GM23338 (cell line): ENCODE results near the gene FBXO45. TPM values are rescaled to one million over a fixed set of nuclear protein-coding genes. Genes with fewer than 3 reads are reported as not detected.
"Not testable (repeated sequence)": the region's sequence is repeated elsewhere in the genome, so short reads cannot be mapped to it uniquely, and the experiment has no call there.

Source experiments
- ATAC-seq: fragments of 200-7000 bp; cut with Tn5 transposase; 3 replicates; pipeline ENCODE4 v1.9.1; 2020
- DNase-seq: peaks from one replicate; pipeline ENCODE4 v3.0.0-alpha.2; 2015; ENCODE audit warnings: low spot score
- H2AFZ ChIP-seq: fragments of 200-600 bp; sonication (generic); 2 replicates; pipeline ENCODE4 v1.8.0; 2016; ENCODE audit warnings: antibody characterized with exemption, mild to moderate bottlenecking, moderate library complexity
- H3F3A ChIP-seq: fragments of 200-600 bp; sonication (generic); replicated peaks from 2 replicates; pipeline ENCODE4 v1.8.0; 2017; ENCODE audit warnings: antibody characterized with exemption, mixed run types, low read depth
- H3K27ac ChIP-seq: fragments of 200-600 bp; sonication (generic); 2 replicates; pipeline ENCODE4 v1.6.1; 2016; ENCODE audit warnings: low read depth
- H3K27me3 ChIP-seq: fragments of 200-600 bp; sonication (generic); 2 replicates; pipeline ENCODE4 v1.8.0; 2016; ENCODE audit warnings: mild to moderate bottlenecking, mixed run types, moderate library complexity; ENCODE audit not compliant: insufficient read depth
- H3K36me3 ChIP-seq: fragments of 200-600 bp; sonication (generic); 2 replicates; pipeline ENCODE4 v1.8.0; 2016; ENCODE audit warnings: mild to moderate bottlenecking; ENCODE audit not compliant: insufficient read depth
- H3K4me1 ChIP-seq: fragments of 200-600 bp; sonication (generic); 2 replicates; pipeline ENCODE4 v1.8.0; 2016; ENCODE audit warnings: mild to moderate bottlenecking, moderate library complexity; ENCODE audit not compliant: insufficient read depth
- H3K4me2 ChIP-seq: fragments of 200-600 bp; sonication (generic); 2 replicates; pipeline ENCODE4 v1.7.1; 2017; ENCODE audit warnings: mixed run types
- H3K4me3 ChIP-seq: fragments of 200-600 bp; sonication (generic); 2 replicates; pipeline ENCODE4 v1.6.1; 2016; ENCODE audit warnings: mixed run types
- H3K79me2 ChIP-seq: fragments of 200-600 bp; sonication (generic); replicated peaks from 2 replicates; pipeline ENCODE4 v1.8.0; 2017; ENCODE audit warnings: mild to moderate bottlenecking; ENCODE audit not compliant: insufficient read depth
- H3K9me2 ChIP-seq: fragments of 200-600 bp; sonication (generic); 2 replicates; pipeline ENCODE4 v1.8.0; 2017; ENCODE audit not compliant: insufficient read depth
- H4K20me1 ChIP-seq: fragments of 200-600 bp; sonication (generic); replicated peaks from 2 replicates; pipeline ENCODE4 v1.8.0; 2017; ENCODE audit warnings: mild to moderate bottlenecking; ENCODE audit not compliant: insufficient read depth
- H3K27ac Mint-ChIP-seq: 2 replicates; pipeline ENCODE4 v1.8.0; 2020; ENCODE audit warnings: inconsistent platforms, mild to moderate bottlenecking, moderate library complexity, mixed read lengths
- H3K27me3 Mint-ChIP-seq: 3 replicates; pipeline ENCODE4 v1.8.0; 2022; ENCODE audit warnings: low read depth, mild to moderate bottlenecking, moderate library complexity, mixed read lengths, inconsistent platforms; ENCODE audit not compliant: insufficient read depth, poor library complexity
- H3K36me3 Mint-ChIP-seq: 3 replicates; pipeline ENCODE4 v1.8.0; 2021; ENCODE audit warnings: low read depth, mild to moderate bottlenecking, inconsistent platforms, moderate library complexity, mixed read lengths
- H3K4me1 Mint-ChIP-seq: 3 replicates; pipeline ENCODE4 v1.8.0; 2020; ENCODE audit warnings: mild to moderate bottlenecking, inconsistent platforms, mixed read lengths
- H3K4me3 Mint-ChIP-seq: 3 replicates; pipeline ENCODE4 v1.8.0; 2021; ENCODE audit warnings: moderate library complexity, mild to moderate bottlenecking, inconsistent platforms, mixed read lengths
- H3K9me3 Mint-ChIP-seq: 3 replicates; pipeline ENCODE4 v1.8.0; 2020; ENCODE audit warnings: moderate library complexity, mild to moderate bottlenecking, inconsistent platforms, mixed read lengths
- ETS1 ChIP-seq: IDR thresholded peaks from 2 replicates; pipeline ENCODE4 v1.6.1; 2016; ENCODE audit warnings: antibody characterized with exemption
- EZH2 ChIP-seq: fragments of 200-600 bp; sonication (generic); IDR thresholded peaks from one replicate; pipeline ENCODE4 v1.8.0; 2017; ENCODE audit warnings: antibody characterized with exemption, mild to moderate bottlenecking, low read depth; ENCODE audit not compliant: unreplicated experiment
- EZH2phosphoT487 ChIP-seq: fragments of 200-600 bp; sonication (generic); IDR thresholded peaks from one replicate; pipeline ENCODE4 v1.8.1; 2018; ENCODE audit warnings: antibody characterized with exemption; ENCODE audit not compliant: unreplicated experiment
- JUNB ChIP-seq: IDR thresholded peaks from one replicate; pipeline ENCODE4 v1.6.1; 2016; ENCODE audit warnings: antibody characterized with exemption; ENCODE audit not compliant: unreplicated experiment
- POLR2AphosphoS5 ChIP-seq: IDR thresholded peaks from 2 replicates; pipeline ENCODE4 v1.6.1; 2016; ENCODE audit warnings: antibody characterized with exemption, low read depth
- REST ChIP-seq: IDR thresholded peaks from one replicate; pipeline ENCODE4 v1.6.1; 2018; ENCODE audit warnings: antibody characterized with exemption; ENCODE audit not compliant: unreplicated experiment
- ZNF114 ChIP-seq: fragments of 250-450 bp; sonication (Bioruptor Pico); IDR thresholded peaks from 2 replicates; pipeline ENCODE4 v1.5.0; 2020; ENCODE audit warnings: mild to moderate bottlenecking, moderate library complexity
- ZNF331 ChIP-seq: fragments of 250-450 bp; sonication (Bioruptor Pico); IDR thresholded peaks from 2 replicates; pipeline ENCODE4 v1.5.0; 2020; ENCODE audit warnings: low read depth, mild to moderate bottlenecking, moderate library complexity
- polyA plus RNA-seq: library from polyadenylated mRNA; unstranded; fragments of >200 nt; fragmentation: Nextera tagmentation; extraction: Ambion mirVana; gene quantifications from 2 replicates; pipeline ENCODE4 v1.2.1, GENCODE V29; 2016
- total RNA-seq: library from RNA; depleted of rRNA; stranded (reverse); fragments of >200 nt; shearing (Covaris generic); gene quantifications from 2 replicates; pipeline ENCODE4 v1.2.3, GENCODE V29; 2014

Gene FBXO45
- total and polyA plus RNA-seq, 2 experiments from 2014 or later = 10.3 to 23.7 TPM

- H3K27me3 ChIP-seq, H3K36me3 ChIP-seq, H3K4me3 ChIP-seq, H3K79me2 ChIP-seq, H3K4me3 Mint-ChIP-seq, DNase-seq, H3F3A ChIP-seq, H3K9me2 ChIP-seq, H4K20me1 ChIP-seq, H3K4me2 ChIP-seq, H3K27ac Mint-ChIP-seq, H3K27me3 Mint-ChIP-seq, H3K9me3 Mint-ChIP-seq, H3K36me3 Mint-ChIP-seq: not testable (repeated sequence)
- H3K4me1 Mint-ChIP-seq = peaks cover 16% of the 10 kb centered on the region
- H3K27ac ChIP-seq = peak overlapping the region; percentile 53; the same call in 1 of the 2 replicates
- H3K4me1 ChIP-seq = peaks cover 17% of the 10 kb centered on the region
- H2AFZ ChIP-seq = peak overlapping the region; percentile 89; the same call in 1 of the 2 replicates
- ATAC-seq = peak; percentile 50; the same call in 2 of the 3 replicates
Observed at GRCh38 chr3:196619627-196620026, 51.2 kb downstream of the FBXO45 start.

- Mint-ChIP-seq H3K4me1 (peaks cover 16% of the 10 kb centered on the region), H3K9me3 (no peaks in the 10 kb centered on the region), H3K36me3 (no peaks in the 10 kb centered on the region), H3K27ac (peak overlapping the region; percentile 43; the same call in 1 of the 2 replicates), H3K4me3 (no peak overlapping the region), H3K27me3 (peaks cover 2% of the 10 kb centered on the region)
- peaks cover 17% of the 10 kb centered on the region for H3K4me1 ChIP-seq
- H3F3A ChIP-seq = 0 out of 2 replicates have a peak, but pooled peaks cover 7% of the 10 kb centered on the region
- ATAC-seq (no peak), DNase-seq (no peak)
- no peak overlapping the region for H3K4me2 ChIP-seq
- H2AFZ ChIP-seq = peak overlapping the region; percentile 89; the same call in 1 of the 2 replicates
- H3K27ac ChIP-seq = peak overlapping the region; percentile 53; the same call in 1 of the 2 replicates
- H3K27me3 ChIP-seq = no peaks in the 10 kb centered on the region
- H3K9me2 ChIP-seq = no peaks in the 10 kb centered on the region
- TF ChIP-seq POLR2AphosphoS5 (no peak), ZNF331 (no peak), ZNF114 (CRISPR knock-in tag) (no peak), JUNB (no peak)
- no peaks in the 10 kb centered on the region for H3K79me2 ChIP-seq
- H4K20me1 ChIP-seq = no peaks in the 10 kb centered on the region
- no peak overlapping the region for H3K4me3 ChIP-seq
- no peaks in the 10 kb centered on the region for H3K36me3 ChIP-seq
Observed at GRCh38 chr3:196620161-196620604, 51.7 kb downstream of the FBXO45 start.

GRCh38 chr3:196620684-196621083, 52.2 kb downstream of the FBXO45 start:
- ATAC-seq (no peak), DNase-seq (no peak)
- no peaks in the 10 kb centered on the region for H3K9me2 ChIP-seq
- H3K36me3 ChIP-seq = no peaks in the 10 kb centered on the region
- Mint-ChIP-seq H3K9me3 (no peaks in the 10 kb centered on the region), H3K27me3 (peaks cover 2% of the 10 kb centered on the region), H3K36me3 (no peaks in the 10 kb centered on the region), H3K4me3 (no peak overlapping the region), H3K27ac (no peak overlapping the region), H3K4me1 (peaks cover 16% of the 10 kb centered on the region)
- no peaks in the 10 kb centered on the region for H3K79me2 ChIP-seq
- peak overlapping the region; percentile 53; the same call in 1 of the 2 replicates for H3K27ac ChIP-seq
- 0 out of 2 replicates have a peak, but pooled peaks cover 7% of the 10 kb centered on the region for H3F3A ChIP-seq
- peaks cover 17% of the 10 kb centered on the region for H3K4me1 ChIP-seq
- peak overlapping the region; percentile 56; the same call in 1 of the 2 replicates for H2AFZ ChIP-seq
- H4K20me1 ChIP-seq = no peaks in the 10 kb centered on the region
- no peak overlapping the region for H3K4me2 ChIP-seq
- no peak overlapping the region for H3K4me3 ChIP-seq
- H3K27me3 ChIP-seq = no peaks in the 10 kb centered on the region
- TF ChIP-seq EZH2phosphoT487 (no peak), ZNF114 (CRISPR knock-in tag) (no peak), ZNF331 (no peak), EZH2 (no peak), REST (no peak), POLR2AphosphoS5 (no peak), ETS1 (no peak), JUNB (no peak)
